ENCODE measurements around the gene NAPG. TPM values are rescaled to one million over a fixed set of nuclear protein-coding genes. Genes with fewer than 3 reads are reported as not detected.

NAPG gene
- total RNA-seq, 1 experiment from 2014 or later, result 28.0 TPM

DNA sequence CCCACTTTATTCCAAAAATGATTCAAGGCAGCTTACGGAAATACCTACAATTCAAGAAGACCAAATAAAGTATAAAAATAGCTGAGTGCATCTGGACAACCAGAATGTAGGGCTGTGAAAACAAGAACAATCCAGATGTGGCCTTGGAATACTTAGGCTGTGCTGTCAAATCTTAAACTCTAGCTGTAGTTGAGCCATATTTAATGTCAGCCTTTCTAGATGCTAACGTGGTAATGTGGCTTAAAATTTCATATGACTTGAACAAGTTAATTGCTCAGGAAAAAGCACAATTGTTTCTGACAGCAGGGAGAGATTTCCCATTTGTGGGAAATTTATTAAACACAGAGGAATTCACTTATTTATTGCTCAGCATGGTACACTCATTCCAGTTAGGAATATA lies 14.6 kb upstream of the NAPG start:
- BruUV-seq (replicated peaks), result no TSS peak
- no peaks in the 10 kb centered on the region for H3K9me2 ChIP-seq (ENCODE audit: insufficient read depth)
- DNase-seq (ENCODE audit: low read depth, low spot score), result no peak
- ChIA-PET RAD21 (ENCODE audit: low non-redundant PET in 1 of 2, low total read pairs in 2 of 2, uncharacterized antibody in 2 of 2, unreplicated experiment in 2 of 2) (no interaction called here), CTCF (no interaction called here), POLR2A (no interaction called here)
- no peak overlapping the region for H3K4me2 ChIP-seq (ENCODE audit: low read length)
- peaks cover 44% of the 10 kb centered on the region for H3K27me3 ChIP-seq (ENCODE audit: insufficient read depth, low read length)
- no peaks in the 10 kb centered on the region for H4K20me1 ChIP-seq (ENCODE audit: insufficient read depth)
- no peaks in the 10 kb centered on the region for H3K79me2 ChIP-seq (ENCODE audit: insufficient read depth, low read length)
- 0 out of 4 replicates have a peak, but pooled peaks cover 0 to 5% of the 10 kb centered on the region in 2 experiments for H3K9me3 ChIP-seq (ENCODE audit: control insufficient read depth in 1 of 2, insufficient read depth in 1 of 2, low read depth in 1 of 2, low read length in 2 of 2)
- H2AFZ ChIP-seq (ENCODE audit: low read depth, low read length, poor library complexity, severe bottlenecking), result no peak overlapping the region
- no peak overlapping the region for H3K9ac ChIP-seq (ENCODE audit: low read length)
- no peak overlapping the region for H3K27ac ChIP-seq (ENCODE audit: low read depth, low read length)
- intact Hi-C loops (cut with micrococcal nuclease), result no loop called here
- no peaks in the 10 kb centered on the region for H3K4me1 ChIP-seq (ENCODE audit: control insufficient read depth in 1 of 2, insufficient read depth in 2 of 2, low read length in 2 of 2)
- H3K4me3 ChIP-seq (replicated peaks in 1 of 2; ENCODE audit: low read depth in 1 of 2, low read length in 2 of 2), result no peak overlapping the region
- TF ChIP-seq SRF (IDR thresholded peaks at IDR 0.05; ENCODE audit: low read depth), result no peak
- TF ChIP-seq RAD21 (IDR thresholded peaks at IDR 0.05; ENCODE audit: low read depth), result no peak
- TF ChIP-seq ZNF274 (IDR thresholded peaks at IDR 0.05; ENCODE audit: low read depth, low read length), result no peak
- TF ChIP-seq TCF7L2 (IDR thresholded peaks at IDR 0.05; ENCODE audit: borderline replicate concordance, extremely low read depth, insufficient read depth, insufficient read length), result no peak
- TF ChIP-seq CEBPB (IDR thresholded peaks at IDR 0.05; ENCODE audit: low read depth), result no peak
- no peak for ATAC-seq
- no peaks in the 10 kb centered on the region for H3K36me3 ChIP-seq (ENCODE audit: control insufficient read depth in 1 of 2, insufficient read depth in 2 of 2, low read length in 2 of 2)

DNA sequence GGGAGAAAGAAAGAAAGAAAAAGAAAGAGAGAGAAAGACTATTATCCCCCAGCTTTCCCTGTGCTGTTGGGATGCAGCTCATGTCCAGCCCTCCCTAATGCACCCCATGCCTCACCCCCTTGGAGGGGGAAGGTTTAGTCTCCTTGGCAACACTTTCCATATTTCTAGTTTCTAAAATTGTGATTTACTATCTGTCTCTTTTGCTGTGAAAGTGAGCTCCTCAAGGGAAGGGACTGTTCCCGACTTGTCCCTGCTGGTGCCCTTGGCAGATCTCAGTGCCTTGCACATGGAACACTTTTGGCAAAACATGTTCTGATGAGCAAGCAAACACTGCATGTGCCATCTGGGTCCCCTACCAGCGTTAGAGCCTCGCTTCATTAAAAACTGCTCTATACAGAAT lies 11.7 kb upstream of the NAPG start:
- Histone ChIP-seq H3K27ac (ENCODE audit: low read depth, low read length) (no peak overlapping the region), H2AFZ (ENCODE audit: low read depth, low read length, poor library complexity, severe bottlenecking) (no peak overlapping the region), H3K79me2 (ENCODE audit: insufficient read depth, low read length) (no peaks in the 10 kb centered on the region), H3K27me3 (ENCODE audit: insufficient read depth, low read length) (peaks cover 59% of the 10 kb centered on the region), H3K4me2 (ENCODE audit: low read length) (no peak overlapping the region), H3K4me3 (replicated peaks in 1 of 2; ENCODE audit: low read depth in 1 of 2, low read length in 2 of 2) (no peak overlapping the region), H3K9me3 (ENCODE audit: control insufficient read depth in 1 of 2, insufficient read depth in 1 of 2, low read depth in 1 of 2, low read length in 2 of 2) (no peaks in the 10 kb centered on the region), H3K9ac (ENCODE audit: low read length) (no peak overlapping the region), H3K9me2 (ENCODE audit: insufficient read depth) (no peaks in the 10 kb centered on the region), H4K20me1 (ENCODE audit: insufficient read depth) (no peaks in the 10 kb centered on the region), H3K36me3 (ENCODE audit: control insufficient read depth in 1 of 2, insufficient read depth in 2 of 2, low read length in 2 of 2) (no peaks in the 10 kb centered on the region), H3K4me1 (ENCODE audit: control insufficient read depth in 1 of 2, insufficient read depth in 2 of 2, low read length in 2 of 2) (no peaks in the 10 kb centered on the region)
- BruUV-seq (replicated peaks), result no TSS peak
- intact Hi-C loops (cut with micrococcal nuclease), result no loop called here
- CTCF ChIA-PET, result no interaction called here
- RAD21 ChIA-PET (ENCODE audit: low non-redundant PET in 1 of 2, low total read pairs in 2 of 2, uncharacterized antibody in 2 of 2, unreplicated experiment in 2 of 2), result no interaction called here
- ATAC-seq (no peak), DNase-seq (ENCODE audit: low read depth, low spot score) (no peak)
- POLR2A ChIA-PET, result no interaction called here
- TF ChIP-seq YY1 (IDR thresholded peaks at IDR 0.05; ENCODE audit: extremely low read depth, insufficient replicate concordance, low read depth, low read length), result no peak
- no peak for TF ChIP-seq JUND (IDR thresholded peaks at IDR 0.05)
- 0 out of 2 replicates have a peak, but pooled peaks have one; percentile 54 for TF ChIP-seq EZH2 (IDR thresholded peaks at IDR 0.05)

Measured in HCT116 (cell line).